ENCODE results near the gene PPARD. TPM values are rescaled to one million over a fixed set of nuclear protein-coding genes. Genes with fewer than 3 reads are reported as not detected.
"Not testable (repeated sequence)": the region's sequence is repeated elsewhere in the genome, so short reads cannot be mapped to it uniquely, and the experiment has no call there.

The PPARD gene
- total RNA-seq, 1 experiment from 2014 or later, result 13.8 TPM

DNA sequence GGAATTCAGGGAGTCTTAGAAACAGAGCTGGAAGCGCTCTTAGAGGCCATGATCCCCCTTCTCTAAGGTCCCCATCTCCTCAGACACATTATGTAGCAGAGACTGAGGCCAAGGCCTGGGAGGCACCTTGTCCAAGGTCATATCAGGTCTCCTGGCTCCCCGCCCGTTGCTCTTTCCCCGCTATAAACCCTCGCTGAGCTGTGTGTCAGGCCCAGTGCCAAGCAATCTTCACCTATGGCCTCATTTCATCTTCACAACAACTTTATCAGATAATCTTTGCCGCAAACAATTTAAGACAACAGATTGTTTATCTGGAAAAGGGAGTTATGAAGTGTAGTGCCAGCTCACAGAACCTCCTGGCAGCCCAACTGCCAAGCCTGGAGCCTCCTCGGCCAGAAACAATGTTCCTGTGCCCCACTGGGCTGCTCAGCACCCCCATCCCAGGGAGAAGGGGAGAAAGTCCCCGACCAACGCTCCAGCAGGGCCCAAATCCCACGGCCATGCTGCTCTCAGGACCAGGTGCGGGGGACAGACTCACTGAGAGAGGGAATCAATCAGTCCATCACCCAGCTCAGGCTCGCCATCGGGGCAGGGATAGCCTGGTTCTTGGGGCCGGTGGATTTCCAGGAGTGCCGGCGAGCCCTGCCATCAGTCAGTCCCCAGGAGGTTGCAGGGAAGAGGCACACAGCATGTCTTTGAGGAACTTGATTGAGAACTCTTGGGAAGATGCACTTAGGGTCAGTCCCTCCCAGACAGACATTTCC is 92.9 kb downstream of the PPARD start:
- no TSS peak for BruUV-seq (replicated peaks)
- no peak for TF ChIP-seq EZH2 (IDR thresholded peaks at IDR 0.05; ENCODE audit: borderline replicate concordance, low read depth, low read length, poor library complexity, severe bottlenecking)
- TF ChIP-seq, protein P1, sequence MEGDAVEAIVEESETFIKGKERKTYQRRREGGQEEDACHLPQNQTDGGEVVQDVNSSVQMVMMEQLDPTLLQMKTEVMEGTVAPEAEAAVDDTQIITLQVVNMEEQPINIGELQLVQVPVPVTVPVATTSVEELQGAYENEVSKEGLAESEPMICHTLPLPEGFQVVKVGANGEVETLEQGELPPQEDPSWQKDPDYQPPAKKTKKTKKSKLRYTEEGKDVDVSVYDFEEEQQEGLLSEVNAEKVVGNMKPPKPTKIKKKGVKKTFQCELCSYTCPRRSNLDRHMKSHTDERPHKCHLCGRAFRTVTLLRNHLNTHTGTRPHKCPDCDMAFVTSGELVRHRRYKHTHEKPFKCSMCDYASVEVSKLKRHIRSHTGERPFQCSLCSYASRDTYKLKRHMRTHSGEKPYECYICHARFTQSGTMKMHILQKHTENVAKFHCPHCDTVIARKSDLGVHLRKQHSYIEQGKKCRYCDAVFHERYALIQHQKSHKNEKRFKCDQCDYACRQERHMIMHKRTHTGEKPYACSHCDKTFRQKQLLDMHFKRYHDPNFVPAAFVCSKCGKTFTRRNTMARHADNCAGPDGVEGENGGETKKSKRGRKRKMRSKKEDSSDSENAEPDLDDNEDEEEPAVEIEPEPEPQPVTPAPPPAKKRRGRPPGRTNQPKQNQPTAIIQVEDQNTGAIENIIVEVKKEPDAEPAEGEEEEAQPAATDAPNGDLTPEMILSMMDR (conservative IDR thresholded peaks at IDR 0.05; ENCODE audit: low read depth, low read length), result no peak
- no peak overlapping the region for H3K27ac ChIP-seq (ENCODE audit: low read depth, low read length, poor library complexity, severe bottlenecking)
- CTCF ChIA-PET, result interaction anchor here (0.7 kb wide), 2 partner anchors 10 to 14 kb away, joined by 4 read pairs; no protein-coding TSS in a partner anchor
- H3K36me3 ChIP-seq (ENCODE audit: insufficient read depth, low read length, poor library complexity, severe bottlenecking), result no peaks in the 10 kb centered on the region
- intact Hi-C loops (cut with micrococcal nuclease; ENCODE audit: unreplicated experiment), result no loop called here
- no peaks in the 10 kb centered on the region for H3K4me1 ChIP-seq (ENCODE audit: insufficient read depth, low read length, poor library complexity, severe bottlenecking)
- H3K27me3 ChIP-seq (replicated peaks; ENCODE audit: insufficient read depth, low read depth, low read length, poor library complexity), result no peaks in the 10 kb centered on the region
- POLR2A ChIA-PET (ENCODE audit: low non-redundant PET), result no interaction called here
- no peaks in the 10 kb centered on the region for H3K9me3 ChIP-seq (ENCODE audit: low read depth, low read length, poor library complexity, severe bottlenecking)
- no peak overlapping the region for H3K4me3 ChIP-seq (ENCODE audit: low read depth, low read length, poor library complexity, severe bottlenecking)
- no peak for DNase-seq (ENCODE audit: low spot score)

DNA sequence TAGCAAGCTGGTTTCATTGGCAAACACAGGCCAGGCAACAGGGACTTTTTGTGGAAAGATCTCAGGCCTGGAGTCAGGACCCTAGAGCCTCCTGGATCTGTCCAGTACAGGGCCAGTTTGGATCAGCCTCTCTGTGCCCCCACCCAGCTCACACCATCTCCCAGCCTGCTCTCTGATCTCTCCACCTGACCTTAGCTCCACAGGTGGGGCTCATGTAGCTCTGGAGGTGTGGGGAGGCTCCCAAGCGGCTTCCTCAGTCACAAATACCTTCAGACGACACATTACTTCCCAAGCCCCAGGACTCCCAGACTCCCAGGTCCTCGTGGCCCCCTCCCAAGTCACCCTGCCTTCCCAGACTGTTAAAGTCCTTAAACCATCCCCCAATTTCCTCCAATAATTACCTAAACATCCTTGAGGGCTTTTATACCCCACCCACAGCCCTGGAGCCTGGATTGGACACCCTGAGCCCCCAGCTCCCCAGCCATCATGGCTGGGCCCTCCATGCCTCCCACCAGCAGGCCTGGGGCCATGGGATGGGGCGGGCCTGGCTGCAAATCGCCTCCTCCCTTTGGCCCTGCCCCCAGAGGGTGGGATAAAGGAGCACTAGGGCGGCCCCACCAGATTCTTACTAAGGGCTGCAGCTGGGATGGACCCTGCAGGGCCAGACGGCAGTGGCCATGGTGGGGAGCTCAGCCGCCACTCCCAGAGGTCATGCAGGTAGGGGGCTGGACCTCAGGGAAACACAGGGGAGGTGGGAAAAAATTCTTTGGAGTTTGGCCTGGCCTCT is 93.9 kb downstream of the PPARD start:
- intact Hi-C loops (cut with micrococcal nuclease; ENCODE audit: unreplicated experiment), result no loop called here
- BruUV-seq (replicated peaks), result no TSS peak
- CTCF ChIA-PET, result no interaction called here

DNA sequence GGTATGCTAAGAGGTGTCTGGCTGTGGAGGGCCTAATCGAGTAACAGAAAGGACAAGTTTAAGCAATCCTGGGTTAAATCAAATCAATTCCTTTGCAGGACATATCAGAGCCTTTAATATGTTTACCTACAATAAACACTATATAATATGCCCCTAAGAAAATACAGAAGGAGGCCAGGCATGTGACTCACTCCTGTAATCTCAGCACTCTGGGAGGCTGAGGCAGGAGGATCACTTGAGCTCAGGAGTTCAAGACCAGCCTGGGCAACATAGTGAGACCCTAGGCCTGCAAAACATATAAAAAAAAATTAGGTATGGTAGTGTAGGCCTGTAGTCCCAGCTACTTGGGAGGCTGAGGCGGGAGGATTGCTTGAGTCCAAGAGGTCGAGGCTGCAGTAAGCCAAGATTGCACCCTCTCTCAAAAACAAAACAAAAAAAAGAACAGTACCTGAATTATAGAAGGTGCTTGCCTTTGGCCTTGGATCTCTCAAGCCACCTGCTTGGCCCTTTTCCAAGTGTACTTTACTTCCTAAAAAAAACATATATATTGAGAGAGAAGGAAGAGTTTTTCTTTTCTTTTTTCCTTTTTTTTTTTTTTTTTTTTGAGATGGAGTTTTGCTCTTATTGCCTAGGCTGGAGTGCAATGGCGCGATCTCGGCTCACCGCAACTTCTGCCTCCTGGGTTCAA is 96.2 kb downstream of the PPARD start:
- H3K9me3 ChIP-seq (ENCODE audit: low read depth, low read length, poor library complexity, severe bottlenecking); POLR2A ChIA-PET (ENCODE audit: low non-redundant PET); DNase-seq (ENCODE audit: low spot score); H3K27me3 ChIP-seq (replicated peaks; ENCODE audit: insufficient read depth, low read depth, low read length, poor library complexity); intact Hi-C loops (cut with micrococcal nuclease; ENCODE audit: unreplicated experiment); H3K4me3 ChIP-seq (ENCODE audit: low read depth, low read length, poor library complexity, severe bottlenecking); H3K4me1 ChIP-seq (ENCODE audit: insufficient read depth, low read length, poor library complexity, severe bottlenecking); CTCF ChIA-PET; BruUV-seq (replicated peaks); H3K36me3 ChIP-seq (ENCODE audit: insufficient read depth, low read length, poor library complexity, severe bottlenecking); H3K27ac ChIP-seq (ENCODE audit: low read depth, low read length, poor library complexity, severe bottlenecking): not testable (repeated sequence)

More for the DNA sequence above, 93.9 kb downstream of the PPARD start:
- no peak for DNase-seq (ENCODE audit: low spot score)
- H3K4me3 ChIP-seq (ENCODE audit: low read depth, low read length, poor library complexity, severe bottlenecking), result no peak overlapping the region
- POLR2A ChIA-PET (ENCODE audit: low non-redundant PET), result no interaction called here
- no peak overlapping the region for H3K27ac ChIP-seq (ENCODE audit: low read depth, low read length, poor library complexity, severe bottlenecking)
- H3K4me1 ChIP-seq (ENCODE audit: insufficient read depth, low read length, poor library complexity, severe bottlenecking), result no peaks in the 10 kb centered on the region
- H3K9me3 ChIP-seq (ENCODE audit: low read depth, low read length, poor library complexity, severe bottlenecking), result no peaks in the 10 kb centered on the region
- H3K36me3 ChIP-seq (ENCODE audit: insufficient read depth, low read length, poor library complexity, severe bottlenecking), result no peaks in the 10 kb centered on the region
- no peak for TF ChIP-seq EZH2 (IDR thresholded peaks at IDR 0.05; ENCODE audit: borderline replicate concordance, low read depth, low read length, poor library complexity, severe bottlenecking)
- TF ChIP-seq, protein P1 (conservative IDR thresholded peaks at IDR 0.05; ENCODE audit: low read depth, low read length), result no peak
- H3K27me3 ChIP-seq (replicated peaks; ENCODE audit: insufficient read depth, low read depth, low read length, poor library complexity), result no peaks in the 10 kb centered on the region

Measured in A673 (cell line).